GM20000 (cell line): ENCODE results near the gene NIPAL1.
A peak's percentile ranks its signal among the peaks of the same experiment; 100 is the strongest.

Experiments
- DNase-seq: peaks from one replicate; pipeline ENCODE4 v3.0.0; 2012; ENCODE audit warnings: low spot score
- CTCF ChIP-seq: IDR thresholded peaks from 2 replicates; pipeline ENCODE4 v1.5.1; 2012; ENCODE audit warnings: mild to moderate bottlenecking, control low read depth; ENCODE audit errors: extremely low read depth, missing control alignments

Gene NIPAL1

GRCh38 chr4:48058617-48059530 is 42.3 kb downstream of the NIPAL1 start:
- DNase-seq, result no peak
- no peak for TF ChIP-seq CTCF

GRCh38 chr4:48064349-48064748 is 47.8 kb downstream of the NIPAL1 start:
- TF ChIP-seq CTCF, result no peak
- DNase-seq, result no peak

GRCh38 chr4:48065587-48066052 is 49.0 kb downstream of the NIPAL1 start:
- TF ChIP-seq CTCF, result no peak
- DNase-seq, result peak; percentile 32

GRCh38 chr4:48067536-48067935 is 51.0 kb downstream of the NIPAL1 start:
- TF ChIP-seq CTCF, result no peak
- no peak for DNase-seq

- no peak for TF ChIP-seq CTCF
- DNase-seq, result no peak
These were observed 51.6 kb downstream of the NIPAL1 start for GRCh38 chr4:48068182-48068581.

- TF ChIP-seq CTCF, result no peak
- DNase-seq, result no peak
These were observed 52.5 kb downstream of the NIPAL1 start for GRCh38 chr4:48069026-48069425.

GRCh38 chr4:48071191-48071590 is 54.6 kb downstream of the NIPAL1 start:
- no peak for DNase-seq
- no peak for TF ChIP-seq CTCF
